NT2/D1 (cell line): ENCODE measurements around the gene POLE3.

Source experiments
- SUZ12 ChIP-seq: IDR thresholded peaks from 2 replicates; pipeline ENCODE4 v1.6.1; 2011; ENCODE audit not compliant: insufficient read length, insufficient read depth; ENCODE audit errors: extremely low read depth
- ZNF274 ChIP-seq: IDR thresholded peaks from 2 replicates; pipeline ENCODE4 v1.6.1; 2011; ENCODE audit warnings: mild to moderate bottlenecking, low read depth, low read length

DNA sequence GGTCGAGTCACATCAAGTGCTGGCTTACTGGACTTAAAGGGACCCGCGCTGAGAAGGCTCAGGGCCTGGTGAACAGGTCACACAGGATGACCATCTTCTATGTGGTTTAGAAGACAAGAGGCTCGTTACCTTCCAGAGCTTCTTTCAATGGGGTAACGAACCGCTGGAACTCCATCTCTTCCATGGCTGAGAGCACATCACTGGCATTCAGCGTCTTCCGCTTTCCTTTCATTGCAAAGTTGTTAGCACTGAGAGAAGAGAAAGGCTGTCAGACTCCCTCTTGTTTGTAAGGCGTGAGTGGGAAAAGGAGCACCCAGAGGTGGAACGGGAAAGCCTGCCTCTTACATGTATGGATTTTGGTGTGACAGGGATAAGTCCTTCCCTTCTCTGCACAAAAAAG lies 994 bp downstream of the POLE3 start:
- no peak for TF ChIP-seq SUZ12
- TF ChIP-seq ZNF274: no peak
